NB4 (cell line): ENCODE measurements around the gene ATP2A3.

ENCODE experiments used
- CTCF ChIP-seq: IDR thresholded peaks from one replicate; pipeline ENCODE4 v1.5.1; 2012; ENCODE audit warnings: low read depth, low read length
- MYC ChIP-seq: IDR thresholded peaks from 2 replicates; pipeline ENCODE4 v1.6.1; 2011; ENCODE audit warnings: low read depth, low read length

DNA sequence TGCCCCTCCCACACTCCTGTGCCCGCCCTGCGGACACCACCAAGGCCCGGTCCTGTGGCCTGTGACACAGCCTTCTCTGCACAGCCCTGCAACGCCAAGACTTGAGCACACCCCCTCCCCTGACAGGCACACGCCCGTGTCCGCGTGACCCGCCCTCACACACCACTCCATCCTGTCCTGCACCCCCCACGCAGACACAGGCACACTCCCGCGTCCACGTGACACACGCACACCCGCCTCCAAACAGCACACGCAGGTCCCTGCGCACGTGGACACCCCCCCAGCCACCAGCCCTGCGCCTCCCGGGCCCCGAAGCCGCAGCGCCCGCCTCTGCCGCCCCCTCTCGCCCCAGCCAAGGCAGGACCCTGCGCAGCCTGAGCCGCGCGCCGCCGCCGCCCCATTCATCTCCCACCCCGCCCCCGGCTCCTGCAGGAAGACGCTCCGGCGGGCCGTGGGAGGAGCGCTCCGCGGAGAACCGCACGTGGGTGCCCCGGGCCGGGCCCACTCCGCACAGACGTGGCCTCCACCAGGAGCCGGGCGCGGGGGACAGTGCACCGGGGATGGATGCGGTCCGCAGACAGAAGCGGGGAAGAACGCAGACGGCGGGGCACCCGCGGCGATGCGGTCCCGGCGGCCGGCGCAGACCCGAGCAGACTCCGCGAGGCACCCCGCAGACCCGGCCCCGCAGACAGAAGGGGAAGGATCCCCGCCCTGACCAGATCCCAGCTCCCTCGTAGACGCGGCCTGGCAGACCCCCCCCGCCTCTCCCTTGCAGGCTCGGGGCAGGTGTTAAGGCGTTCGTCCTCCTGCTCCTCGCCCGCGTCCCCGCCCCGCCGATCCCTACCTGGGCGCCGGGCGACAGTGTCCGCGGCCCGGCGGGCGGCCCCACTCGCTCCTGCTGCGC, 71.9 kb downstream of the ATP2A3 start:
- no peak for TF ChIP-seq CTCF
- TF ChIP-seq MYC = peak; percentile 74
